Stimulated activated CD8-positive, alpha-beta memory T cell treated with anti-CD3 and anti-CD28 coated beads, Interleukin-7, amount 100 ng/mL, for 48 hours (primary cell): ENCODE results near the gene PODN.

ENCODE experiments used
- DNase-seq, 2 donors: peaks; one replicate each; pipeline ENCODE4 v3.0.0-alpha.2; 2020; ENCODE audit warnings: low read depth in 1 of 2; ENCODE audit errors: extremely low read depth in 1 of 2

The PODN gene

DNA sequence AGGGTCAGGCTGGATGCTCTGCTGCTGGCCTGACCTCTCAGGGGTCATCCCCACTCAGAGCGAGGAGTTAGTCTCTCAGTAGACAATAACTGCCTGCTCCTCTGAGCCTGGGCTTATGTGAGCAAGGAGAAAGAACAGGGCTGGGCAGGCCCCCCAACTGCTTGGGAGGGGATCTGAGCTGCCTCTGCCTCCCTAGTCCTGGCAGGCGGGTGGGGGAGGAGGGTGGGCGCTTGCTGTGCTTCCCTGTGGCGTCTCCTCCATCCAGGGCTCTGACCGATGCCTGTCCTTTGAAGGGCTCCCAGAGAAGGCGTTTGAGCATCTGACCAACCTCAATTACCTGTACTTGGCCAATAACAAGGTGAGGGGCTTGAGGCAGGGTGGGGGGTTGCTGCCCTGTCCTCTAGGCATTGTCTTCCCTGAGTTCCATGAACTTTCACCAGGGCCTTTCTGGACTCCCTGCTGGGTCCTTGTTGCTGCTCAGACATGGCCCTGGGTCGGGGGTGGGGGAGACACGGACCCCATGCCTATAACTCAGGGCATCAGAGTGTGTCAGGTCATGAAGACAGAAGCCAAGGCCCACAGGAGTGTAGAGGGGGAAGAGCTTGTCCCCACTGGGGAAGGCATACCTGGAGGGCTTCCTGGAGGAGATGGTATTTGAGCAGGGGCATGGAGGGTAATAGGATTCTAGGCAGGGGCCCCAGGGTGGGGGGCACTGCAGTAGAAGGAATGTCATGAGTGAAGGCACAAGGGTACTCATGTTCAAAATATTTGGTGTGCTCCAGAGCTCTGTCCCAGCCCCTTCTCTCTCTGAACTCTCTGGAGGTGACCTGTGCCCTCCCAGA lies 12.5 kb downstream of the PODN start:
- DNase-seq = no peak

GRCh38 chr1:53075206-53075605 lies 13.2 kb downstream of the PODN start:
- no peak for DNase-seq

- no peak for DNase-seq
Observed at GRCh38 chr1:53075761-53076163, 13.7 kb downstream of the PODN start.

DNA sequence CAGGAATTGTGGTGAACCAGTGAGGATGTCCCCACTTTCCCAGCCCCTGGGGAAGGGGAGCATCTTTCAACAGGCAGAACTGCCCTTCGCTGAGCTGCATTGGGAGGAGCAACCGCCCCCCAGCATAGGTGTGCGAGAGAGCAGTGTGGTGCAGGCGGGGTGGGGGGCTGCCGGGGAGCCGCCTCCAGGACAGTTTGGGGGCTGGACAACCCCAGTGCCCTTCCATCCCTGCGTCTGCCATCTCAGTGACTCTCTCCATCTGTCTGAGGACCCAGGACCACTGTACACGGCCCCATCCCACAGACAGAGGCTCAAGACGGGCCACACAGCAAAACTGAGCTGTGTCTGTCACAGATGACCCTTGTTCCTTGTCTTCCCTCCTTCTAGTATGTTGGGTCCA lies 14.2 kb downstream of the PODN start:
- no peak for DNase-seq

DNA sequence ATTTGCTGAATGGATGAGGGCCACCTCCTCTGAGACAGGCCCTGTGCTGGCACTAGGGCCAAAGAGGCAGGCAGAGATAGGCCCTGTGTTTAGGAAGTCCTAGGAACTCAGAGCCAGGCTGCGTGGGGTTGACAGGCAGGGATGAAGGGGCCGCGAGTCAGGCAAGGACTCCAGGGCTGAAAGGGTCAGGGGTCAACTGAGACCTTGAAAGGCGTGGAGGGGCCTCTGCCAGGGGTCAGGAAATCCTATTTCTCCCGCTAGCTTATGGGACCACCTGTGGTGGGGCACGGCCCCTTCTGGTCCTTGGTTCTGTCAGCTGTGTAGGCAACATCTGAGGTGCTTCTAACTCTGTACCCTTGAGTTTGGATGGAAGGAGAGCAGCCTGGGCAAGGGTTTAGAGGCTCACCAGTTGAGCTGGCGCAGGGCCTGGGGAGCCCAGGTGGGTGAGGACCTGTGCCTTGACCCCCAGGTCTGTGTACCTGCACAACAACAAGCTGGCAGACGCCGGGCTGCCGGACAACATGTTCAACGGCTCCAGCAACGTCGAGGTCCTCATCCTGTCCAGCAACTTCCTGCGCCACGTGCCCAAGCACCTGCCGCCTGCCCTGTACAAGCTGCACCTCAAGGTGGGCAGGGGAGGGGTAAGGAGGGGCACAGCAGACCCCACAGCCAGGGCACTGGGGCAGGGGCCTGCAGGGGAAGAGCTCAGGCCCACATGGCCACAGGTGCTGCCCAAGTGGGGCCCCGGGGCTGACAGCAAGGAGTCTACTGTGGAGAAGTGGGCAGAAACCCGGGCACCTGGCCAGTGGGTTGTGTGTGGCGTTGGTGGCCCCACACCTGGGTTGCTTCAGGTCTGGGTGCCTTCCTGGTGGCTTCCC lies 14.9 kb downstream of the PODN start:
- DNase-seq = no peak

DNA sequence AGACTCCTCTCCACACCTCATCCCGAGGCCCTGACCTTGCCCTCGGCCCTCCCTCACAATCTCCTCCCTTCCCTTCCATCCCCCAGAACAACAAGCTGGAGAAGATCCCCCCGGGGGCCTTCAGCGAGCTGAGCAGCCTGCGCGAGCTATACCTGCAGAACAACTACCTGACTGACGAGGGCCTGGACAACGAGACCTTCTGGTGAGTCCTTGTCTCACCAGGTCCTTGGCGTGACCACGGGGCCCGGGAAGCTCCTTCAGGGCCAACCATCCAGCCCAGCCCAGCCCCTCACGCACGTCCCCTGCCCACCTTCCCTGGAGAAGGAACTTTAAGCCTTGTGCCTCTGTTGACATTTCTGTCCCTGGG lies 15.6 kb downstream of the PODN start:
- no peak for DNase-seq

DNA sequence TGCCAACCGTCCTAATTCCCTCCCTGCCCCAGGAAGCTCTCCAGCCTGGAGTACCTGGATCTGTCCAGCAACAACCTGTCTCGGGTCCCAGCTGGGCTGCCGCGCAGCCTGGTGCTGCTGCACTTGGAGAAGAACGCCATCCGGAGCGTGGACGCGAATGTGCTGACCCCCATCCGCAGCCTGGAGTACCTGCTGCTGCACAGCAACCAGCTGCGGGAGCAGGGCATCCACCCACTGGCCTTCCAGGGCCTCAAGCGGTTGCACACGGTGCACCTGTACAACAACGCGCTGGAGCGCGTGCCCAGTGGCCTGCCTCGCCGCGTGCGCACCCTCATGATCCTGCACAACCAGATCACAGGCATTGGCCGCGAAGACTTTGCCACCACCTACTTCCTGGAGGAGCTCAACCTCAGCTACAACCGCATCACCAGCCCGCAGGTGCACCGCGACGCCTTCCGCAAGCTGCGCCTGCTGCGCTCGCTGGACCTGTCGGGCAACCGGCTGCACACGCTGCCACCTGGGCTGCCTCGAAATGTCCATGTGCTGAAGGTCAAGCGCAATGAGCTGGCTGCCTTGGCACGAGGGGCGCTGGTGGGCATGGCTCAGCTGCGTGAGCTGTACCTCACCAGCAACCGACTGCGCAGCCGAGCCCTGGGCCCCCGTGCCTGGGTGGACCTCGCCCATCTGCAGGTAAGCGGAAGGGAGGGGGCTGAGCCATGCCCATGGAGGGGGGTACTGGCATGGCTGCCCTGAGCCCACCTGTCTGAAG lies 16.5 kb downstream of the PODN start:
- DNase-seq = no peak

GRCh38 chr1:53079251-53079650 lies 17.2 kb downstream of the PODN start:
- DNase-seq = no peak

GRCh38 chr1:53080041-53080440 lies 18.0 kb downstream of the PODN start:
- DNase-seq = no peak

GRCh38 chr1:53080769-53081168 lies 18.8 kb downstream of the PODN start:
- no peak for DNase-seq

DNA sequence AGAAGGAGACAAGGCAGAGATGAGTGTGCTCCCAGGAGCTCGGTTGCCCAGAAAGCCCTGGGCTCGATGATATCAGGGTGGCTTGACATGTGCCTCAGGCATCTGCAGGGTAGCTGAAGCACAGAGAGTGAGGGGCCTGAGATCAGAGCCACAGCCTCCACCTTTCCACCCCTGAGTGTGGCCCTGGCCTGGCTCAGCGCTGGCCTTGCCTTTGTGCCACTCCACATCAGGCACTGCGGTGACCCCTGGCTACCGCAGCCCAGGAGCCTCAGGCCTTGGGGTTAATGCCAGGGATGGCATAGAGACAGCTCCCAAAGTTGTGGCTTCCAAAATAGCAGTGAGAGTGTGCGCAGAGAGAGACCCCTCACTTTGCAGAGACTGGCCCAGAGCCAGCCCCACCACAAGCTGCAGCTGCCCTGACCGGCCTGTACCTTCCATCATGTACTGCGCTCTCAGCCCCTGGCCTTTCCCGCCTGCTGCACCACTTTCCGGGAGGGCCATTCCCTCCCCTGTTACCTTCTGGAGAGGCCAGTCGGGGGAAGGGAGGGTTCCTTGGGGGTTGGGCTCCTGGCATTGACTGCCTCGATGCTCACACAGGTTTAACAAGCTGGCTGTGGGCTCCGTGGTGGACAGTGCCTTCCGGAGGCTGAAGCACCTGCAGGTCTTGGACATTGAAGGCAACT lies 19.5 kb downstream of the PODN start:
- no peak for DNase-seq

DNA sequence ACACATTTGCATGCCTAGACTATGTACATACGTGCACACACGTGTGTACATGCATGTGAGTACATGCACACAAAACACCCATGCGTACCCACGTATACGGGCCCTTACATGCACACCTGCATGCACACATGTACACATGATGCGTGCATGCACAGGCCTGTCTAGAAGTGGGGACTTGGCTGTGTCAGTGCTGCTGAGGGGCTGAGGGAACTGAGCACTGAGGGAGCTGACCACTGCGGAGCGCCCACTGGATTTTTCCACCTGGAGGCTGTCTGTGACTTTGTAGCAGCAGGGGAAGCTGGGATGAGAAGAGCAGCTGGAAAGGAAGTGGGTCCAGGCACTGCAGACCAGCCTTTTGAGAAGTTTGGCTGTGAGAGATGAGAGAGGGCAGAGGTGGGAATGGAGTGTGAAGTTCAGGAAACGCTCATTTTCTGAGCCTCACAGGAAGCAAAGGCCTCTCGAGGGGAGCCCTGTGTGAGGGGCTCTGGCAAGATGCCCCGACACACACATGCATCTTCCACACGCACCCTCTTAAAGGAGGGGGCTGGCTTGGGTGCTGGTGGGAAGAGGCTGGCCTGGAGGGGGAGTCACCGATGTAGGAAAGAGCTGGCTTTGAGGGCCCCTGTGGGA lies 20.9 kb downstream of the PODN start:
- no peak for DNase-seq

- DNase-seq = no peak
Observed at GRCh38 chr1:53083636-53084588, 21.9 kb downstream of the PODN start.

DNA sequence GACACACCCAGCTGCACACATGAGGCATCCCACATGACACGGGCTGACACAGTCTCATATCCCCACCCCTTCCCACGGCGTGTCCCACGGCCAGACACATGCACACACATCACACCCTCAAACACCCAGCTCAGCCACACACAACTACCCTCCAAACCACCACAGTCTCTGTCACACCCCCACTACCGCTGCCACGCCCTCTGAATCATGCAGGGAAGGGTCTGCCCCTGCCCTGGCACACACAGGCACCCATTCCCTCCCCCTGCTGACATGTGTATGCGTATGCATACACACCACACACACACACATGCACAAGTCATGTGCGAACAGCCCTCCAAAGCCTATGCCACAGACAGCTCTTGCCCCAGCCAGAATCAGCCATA lies 22.6 kb downstream of the PODN start:
- no peak for DNase-seq

DNA sequence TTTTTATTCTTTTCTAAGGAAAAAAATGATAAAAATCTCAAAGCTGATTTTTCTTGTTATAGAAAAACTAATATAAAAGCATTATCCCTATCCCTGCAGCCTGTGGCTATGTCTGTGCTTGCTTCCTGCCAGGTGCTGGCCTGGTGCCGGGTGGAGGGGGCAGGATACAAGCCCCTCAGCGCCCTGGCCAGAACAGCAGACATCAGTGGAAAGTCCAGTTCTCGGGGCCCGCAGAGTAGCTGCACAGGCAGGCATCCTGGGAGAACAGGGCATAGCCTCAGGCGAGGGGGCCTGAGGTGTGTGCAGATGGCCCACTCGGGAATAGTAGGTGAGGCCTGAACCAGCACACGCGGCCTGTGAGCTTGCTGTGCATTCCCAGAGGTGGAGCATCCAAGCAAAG lies 23.4 kb downstream of the PODN start:
- no peak for DNase-seq

- no peak for DNase-seq
Observed at GRCh38 chr1:53086491-53087070, 24.6 kb downstream of the PODN start.

DNA sequence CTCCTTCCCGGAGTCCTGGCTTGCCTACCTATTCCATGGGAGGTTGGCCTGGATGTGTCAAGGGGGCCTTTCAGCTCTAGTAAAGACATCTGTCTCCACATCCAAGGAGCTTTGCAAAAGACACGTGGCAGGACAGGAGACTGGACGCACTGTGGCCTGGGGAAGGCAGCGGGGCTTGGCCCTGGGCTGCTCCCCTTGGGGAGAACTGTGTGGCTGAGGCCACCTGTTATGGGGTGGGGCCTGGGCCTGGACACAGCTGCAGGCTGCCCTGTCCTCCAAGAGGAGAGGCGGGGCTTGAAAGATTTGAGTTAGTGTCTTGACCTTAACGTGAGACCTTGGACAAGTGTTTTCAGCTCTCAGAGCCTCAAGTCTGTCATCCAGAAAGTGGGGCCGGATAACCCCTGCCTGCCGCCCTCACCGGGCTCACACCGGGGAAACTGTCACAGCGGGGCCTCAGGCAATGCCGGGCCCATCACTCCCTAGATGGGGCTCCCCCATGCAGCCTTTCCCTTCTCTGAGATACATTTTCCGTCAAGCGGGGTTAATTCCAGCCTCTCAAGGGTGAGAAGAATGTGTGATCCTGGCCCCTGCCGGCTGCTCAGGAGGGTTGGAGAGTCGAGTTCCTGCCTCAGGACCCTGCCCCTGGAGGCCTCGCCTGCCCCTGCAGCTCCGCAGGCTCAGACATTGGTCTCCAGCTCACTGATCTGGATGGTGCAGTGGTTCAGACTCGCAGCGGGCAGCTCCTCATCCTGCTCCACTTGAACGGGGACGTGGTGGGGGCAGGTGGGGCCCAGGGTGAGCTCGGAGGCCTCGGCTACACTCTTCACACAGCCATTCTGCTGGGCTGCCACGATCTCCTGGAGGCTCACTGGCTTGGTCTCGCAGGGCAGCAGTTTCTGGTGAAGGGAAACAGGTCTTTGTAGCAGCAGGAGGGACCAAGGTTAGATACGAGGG lies 25.6 kb downstream of the PODN start:
- DNase-seq = no peak
